ENCODE measurements around the gene RNF227.
A peak's percentile ranks its signal among the peaks of the same experiment; 100 is the strongest.

The RNF227 gene

DNA sequence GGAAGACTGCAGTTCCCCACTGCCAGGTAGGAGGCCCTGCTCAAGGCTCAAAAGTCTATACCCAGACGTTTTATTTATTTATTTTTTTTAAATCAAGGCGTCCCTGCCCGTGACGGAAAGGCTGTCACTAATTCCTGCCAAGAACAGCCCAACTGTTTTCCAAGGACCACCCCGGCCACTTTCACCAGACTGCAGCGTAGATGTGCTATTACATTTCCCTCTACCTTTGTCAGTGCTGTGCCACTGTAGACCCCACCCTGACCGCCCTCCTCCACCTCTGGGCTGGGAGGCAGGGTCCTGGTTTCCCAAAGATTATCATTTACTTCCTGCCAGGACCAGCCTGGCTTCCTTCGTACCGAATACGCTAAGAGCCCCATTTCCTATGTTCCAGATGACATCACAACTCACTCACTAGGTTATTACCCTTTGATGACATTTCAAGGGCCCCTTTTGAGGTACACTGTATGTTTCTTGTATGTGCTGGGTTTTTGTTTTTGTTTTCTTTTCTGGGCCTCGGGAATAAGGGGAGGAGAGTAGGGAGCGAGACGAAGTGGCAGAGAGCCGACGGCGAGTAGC is 6.3 kb upstream of the RNF227 start:
- CTCF ChIA-PET: interaction anchor here (1.0 to 15.1 kb wide), 6 partner anchors 10 to 135 kb away, joined by 3 to 234 read pairs (median 8); partner anchors contain the start of genes CNTROB, KCNAB3 and TRAPPC1
- TF ChIP-seq, protein P1, sequence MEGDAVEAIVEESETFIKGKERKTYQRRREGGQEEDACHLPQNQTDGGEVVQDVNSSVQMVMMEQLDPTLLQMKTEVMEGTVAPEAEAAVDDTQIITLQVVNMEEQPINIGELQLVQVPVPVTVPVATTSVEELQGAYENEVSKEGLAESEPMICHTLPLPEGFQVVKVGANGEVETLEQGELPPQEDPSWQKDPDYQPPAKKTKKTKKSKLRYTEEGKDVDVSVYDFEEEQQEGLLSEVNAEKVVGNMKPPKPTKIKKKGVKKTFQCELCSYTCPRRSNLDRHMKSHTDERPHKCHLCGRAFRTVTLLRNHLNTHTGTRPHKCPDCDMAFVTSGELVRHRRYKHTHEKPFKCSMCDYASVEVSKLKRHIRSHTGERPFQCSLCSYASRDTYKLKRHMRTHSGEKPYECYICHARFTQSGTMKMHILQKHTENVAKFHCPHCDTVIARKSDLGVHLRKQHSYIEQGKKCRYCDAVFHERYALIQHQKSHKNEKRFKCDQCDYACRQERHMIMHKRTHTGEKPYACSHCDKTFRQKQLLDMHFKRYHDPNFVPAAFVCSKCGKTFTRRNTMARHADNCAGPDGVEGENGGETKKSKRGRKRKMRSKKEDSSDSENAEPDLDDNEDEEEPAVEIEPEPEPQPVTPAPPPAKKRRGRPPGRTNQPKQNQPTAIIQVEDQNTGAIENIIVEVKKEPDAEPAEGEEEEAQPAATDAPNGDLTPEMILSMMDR (IDR thresholded peaks at IDR 0.05; ENCODE audit: control extremely low read depth, extremely low read depth, low read depth, missing control alignments): no peak
- POLR2A ChIA-PET: no interaction called here
- DNase-seq (ENCODE audit: extremely low spot score): no peak

DNA sequence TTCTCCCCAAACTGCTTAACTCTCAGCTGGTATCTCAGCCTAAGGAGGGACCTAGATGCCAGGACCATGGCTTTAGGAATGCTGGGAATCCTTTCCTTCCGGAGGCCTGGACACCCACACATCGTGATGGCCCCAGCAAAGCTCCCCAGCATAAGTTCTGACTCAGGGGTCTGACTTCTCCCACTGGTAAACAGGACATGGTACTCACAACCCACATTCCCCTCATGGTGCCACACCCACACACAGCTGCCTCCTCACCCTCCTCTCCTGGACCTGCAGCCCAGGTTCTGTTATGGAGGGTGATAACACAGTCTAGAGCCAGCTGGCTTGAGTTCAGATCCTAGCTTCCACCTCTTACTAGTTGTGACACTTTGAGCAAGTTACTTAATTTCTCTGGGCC is 719 bp upstream of the RNF227 start:
- TF ChIP-seq, protein P1 (IDR thresholded peaks at IDR 0.05; ENCODE audit: control extremely low read depth, extremely low read depth, low read depth, missing control alignments): no peak
- CTCF ChIA-PET: interaction anchor here (1.1 to 15.1 kb wide), 9 partner anchors 9 to 194 kb away, joined by 3 to 234 read pairs (median 5); partner anchors contain the start of genes CNTROB, GUCY2D, KCNAB3 and TRAPPC1
- POLR2A ChIA-PET: no interaction called here
- no peak for DNase-seq (ENCODE audit: extremely low spot score)

DNA sequence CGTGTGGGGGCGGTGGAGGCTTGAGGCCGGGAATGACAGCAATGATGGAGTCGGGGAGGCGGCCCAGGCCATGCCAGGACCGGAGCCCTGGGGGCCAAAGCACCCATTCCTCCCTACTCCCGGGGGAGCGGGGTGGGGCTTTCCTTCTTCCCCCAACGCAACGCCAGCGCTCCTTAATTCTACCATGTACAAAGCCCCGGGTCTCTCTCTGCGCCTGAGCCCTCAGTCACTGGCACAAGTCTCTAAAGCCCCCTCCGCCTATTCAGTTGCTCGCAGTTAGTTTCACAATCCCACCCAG is 245 bp upstream of the RNF227 start:
- TF ChIP-seq, protein P1 (IDR thresholded peaks at IDR 0.05; ENCODE audit: control extremely low read depth, extremely low read depth, low read depth, missing control alignments): no peak
- POLR2A ChIA-PET: interaction anchor here (0.6 to 1.1 kb wide), 3 partner anchors 17 to 72 kb away, joined by 3 to 5 read pairs (median 5); no protein-coding TSS in a partner anchor
- CTCF ChIA-PET: interaction anchor here (0.7 to 15.1 kb wide), 13 partner anchors 10 to 177 kb away, joined by 3 to 234 read pairs (median 5); partner anchors contain the start of genes CNTROB, GUCY2D, KCNAB3 and TRAPPC1
- DNase-seq (ENCODE audit: extremely low spot score): no peak

DNA sequence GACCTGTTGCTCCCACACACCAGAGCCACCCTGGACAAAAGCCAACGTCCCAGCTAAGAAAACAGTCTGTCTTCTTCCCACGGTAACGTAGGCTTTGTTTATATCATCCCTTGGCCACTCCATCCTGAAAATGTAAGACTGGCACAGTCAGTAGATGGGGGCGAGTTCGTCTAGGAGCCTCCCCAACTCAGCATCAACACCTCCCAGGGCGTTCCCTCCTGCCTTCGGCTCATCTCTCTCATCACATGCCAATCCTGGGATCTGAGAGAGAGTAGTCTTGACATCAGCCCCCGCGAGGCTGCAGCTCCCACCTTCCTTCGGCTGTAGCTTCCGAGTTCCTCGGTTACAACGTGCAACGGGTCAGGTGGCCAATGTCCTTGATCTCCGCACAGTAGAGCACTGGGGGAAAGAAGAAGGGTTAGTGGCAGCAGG is 894 bp downstream of the RNF227 start:
- TF ChIP-seq, protein P1 (IDR thresholded peaks at IDR 0.05; ENCODE audit: control extremely low read depth, extremely low read depth, low read depth, missing control alignments): no peak
- CTCF ChIA-PET: interaction anchor here (0.9 to 15.1 kb wide), 8 partner anchors 17 to 145 kb away, joined by 3 to 234 read pairs (median 6); partner anchors contain the start of genes CNTROB, KCNAB3 and TRAPPC1
- DNase-seq (ENCODE audit: extremely low spot score): no peak
- POLR2A ChIA-PET: interaction anchor here (1.0 to 1.1 kb wide), 3 partner anchors 18 to 70 kb away, joined by 3 to 5 read pairs (median 5); no protein-coding TSS in a partner anchor

DNA sequence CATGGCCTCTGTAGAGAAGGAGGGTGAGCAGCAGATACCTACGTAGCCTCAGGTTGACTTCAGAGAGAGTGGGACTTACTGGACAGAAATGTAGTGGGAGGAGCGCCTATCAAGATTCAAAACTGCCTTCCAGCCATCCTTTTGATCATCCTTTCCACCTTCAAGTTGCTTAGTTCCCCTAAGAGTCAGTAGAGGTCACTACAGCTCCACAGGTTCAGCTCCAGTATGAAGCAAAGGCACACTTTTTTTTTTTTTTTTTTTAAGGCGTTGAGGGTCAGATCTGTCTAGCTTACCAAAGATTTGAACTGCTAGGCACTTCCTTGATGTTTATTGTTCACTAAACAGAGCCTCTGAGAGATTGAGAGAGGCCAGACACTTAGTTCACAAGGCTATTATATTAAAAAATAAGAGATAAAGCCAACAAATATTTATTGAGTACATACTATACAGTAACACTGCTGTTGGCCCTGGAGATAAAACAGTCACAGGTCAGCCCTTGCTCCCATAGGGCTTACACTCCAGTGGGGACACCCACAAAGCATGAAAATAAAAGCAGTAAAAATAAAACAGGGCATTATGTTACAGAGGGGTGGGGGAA is 3.1 kb downstream of the RNF227 start:
- TF ChIP-seq, protein P1 (IDR thresholded peaks at IDR 0.05; ENCODE audit: control extremely low read depth, extremely low read depth, low read depth, missing control alignments): peak; percentile 70
- CTCF ChIA-PET: interaction anchor here (0.7 to 15.1 kb wide), 31 partner anchors 10 to 169 kb away, joined by 3 to 234 read pairs (median 5); partner anchors contain the start of genes GUCY2D and TRAPPC1
- POLR2A ChIA-PET: interaction anchor here (0.6 to 0.7 kb wide), 2 partner anchors 284 to 326 kb away, joined by 6 to 7 read pairs; no protein-coding TSS in a partner anchor
- DNase-seq (ENCODE audit: extremely low spot score): peak; percentile 75

DNA sequence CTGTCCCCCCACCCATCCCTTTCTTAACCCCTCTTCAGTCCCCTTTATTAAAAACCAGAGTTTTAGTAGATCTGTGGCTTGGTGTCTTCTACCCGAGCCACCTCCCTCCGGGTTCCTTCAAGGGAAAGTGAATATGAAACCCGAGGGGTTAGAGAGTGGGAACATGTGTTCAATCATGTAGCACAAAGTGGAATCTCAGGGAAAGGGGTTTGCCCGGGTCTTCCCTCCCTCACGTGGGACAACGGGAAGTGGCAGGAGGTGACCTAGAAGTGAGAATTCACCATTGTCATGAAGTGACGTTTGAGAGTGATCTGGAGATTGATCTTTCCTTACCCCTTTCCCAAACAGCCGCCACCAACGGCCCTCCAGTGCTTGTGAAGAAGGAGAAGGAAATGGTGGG is 5.0 kb downstream of the RNF227 start:
- TF ChIP-seq, protein P1 (IDR thresholded peaks at IDR 0.05; ENCODE audit: control extremely low read depth, extremely low read depth, low read depth, missing control alignments): no peak
- ChIA-PET POLR2A (no interaction called here), CTCF (interaction anchor here (0.8 to 15.1 kb wide), 15 partner anchors 9 to 163 kb away, joined by 3 to 234 read pairs (median 6); no protein-coding TSS in a partner anchor)
- no peak for DNase-seq (ENCODE audit: extremely low spot score)

Data from GM10248 (cell line).